DOHH2 (cell line): ENCODE results near the gene OSCAR.
"Not testable (repeated sequence)": the region's sequence is repeated elsewhere in the genome, so short reads cannot be mapped to it uniquely, and the experiment has no call there.

Experiments used
- H3F3A ChIP-seq: fragments of 200-600 bp; sonication (generic), shearing (Covaris generic); 2 replicates; pipeline ENCODE4 v1.6.0; 2016; ENCODE audit warnings: antibody characterized with exemption, mild to moderate bottlenecking; ENCODE audit not compliant: control insufficient read depth, insufficient read depth
- H3K27ac ChIP-seq: fragments of 200-600 bp; sonication (generic); 2 replicates; pipeline ENCODE4 v1.5.1; 2014; ENCODE audit warnings: low read depth, mild to moderate bottlenecking, low read length, moderate library complexity
- H3K27me3 ChIP-seq: fragments of 200-600 bp; sonication (generic); 2 replicates; pipeline ENCODE4 v1.6.1; 2014; ENCODE audit warnings: mild to moderate bottlenecking, low read length, mixed read lengths; ENCODE audit not compliant: control insufficient read depth
- H3K36me3 ChIP-seq: fragments of 200-600 bp; sonication (generic); 2 replicates; pipeline ENCODE4 v1.6.1; 2014; ENCODE audit warnings: mild to moderate bottlenecking, low read length, moderate library complexity, mixed read lengths; ENCODE audit not compliant: control insufficient read depth
- H3K4me1 ChIP-seq: fragments of 200-600 bp; sonication (generic); 2 replicates; pipeline ENCODE4 v1.6.1; 2014; ENCODE audit warnings: mild to moderate bottlenecking, low read length, mixed read lengths; ENCODE audit not compliant: control insufficient read depth
- H3K4me2 ChIP-seq: fragments of 200-600 bp; sonication (generic); 2 replicates; pipeline ENCODE4 v1.6.0; 2014; ENCODE audit warnings: mild to moderate bottlenecking, low read length, moderate library complexity
- H3K4me3 ChIP-seq: fragments of 200-600 bp; sonication (generic); 2 replicates; pipeline ENCODE4 v1.5.1; 2014; ENCODE audit warnings: mild to moderate bottlenecking, low read length, mixed read lengths
- H3K79me2 ChIP-seq: fragments of 200-600 bp; sonication (generic); 2 replicates; pipeline ENCODE4 v1.6.1; 2014; ENCODE audit warnings: mild to moderate bottlenecking, low read length, mixed read lengths; ENCODE audit not compliant: control insufficient read depth
- H3K9me2 ChIP-seq: fragments of 200-600 bp; sonication (generic); replicated peaks from 2 replicates; pipeline ENCODE4 v1.6.1; 2014; ENCODE audit warnings: mild to moderate bottlenecking, low read length, mixed read lengths; ENCODE audit not compliant: control insufficient read depth
- H3K9me3 ChIP-seq: fragments of 200-600 bp; sonication (generic); 2 replicates; pipeline ENCODE4 v1.6.1; 2014; ENCODE audit warnings: antibody characterized with exemption, low read length, mixed read lengths; ENCODE audit not compliant: control insufficient read depth, insufficient read depth
- H4K20me1 ChIP-seq: fragments of 200-600 bp; sonication (generic); 2 replicates; pipeline ENCODE4 v1.6.0; 2014; ENCODE audit warnings: low read depth, mild to moderate bottlenecking, antibody characterized with exemption, low read length, moderate library complexity; ENCODE audit not compliant: control insufficient read depth, insufficient read depth
- CTCF ChIP-seq: fragments of 200-600 bp; sonication (generic); IDR thresholded peaks from one replicate; pipeline ENCODE4 v1.5.1; 2014; ENCODE audit warnings: antibody characterized with exemption, mild to moderate bottlenecking, low read depth, low read length; ENCODE audit not compliant: poor library complexity, severe bottlenecking
- EZH2phosphoT487 ChIP-seq: fragments of 200-600 bp; sonication (generic); IDR thresholded peaks from 2 replicates; pipeline ENCODE4 v1.6.1; 2017; ENCODE audit warnings: borderline replicate concordance, mild to moderate bottlenecking, antibody characterized with exemption, low read length, moderate library complexity, mixed read lengths

OSCAR gene

GRCh38 chr19:54099190-54099902 is 1.3 kb downstream of the OSCAR start:
- Histone ChIP-seq H3K27ac (no peak overlapping the region), H3K79me2 (peaks cover 17% of the 10 kb centered on the region), H3K4me2 (no peak overlapping the region), H3K9me2 (no peaks in the 10 kb centered on the region), H3K9me3 (peaks cover 1% of the 10 kb centered on the region; the same call in 1 of the 2 replicates), H3K4me3 (no peak overlapping the region), H3F3A (peaks cover 6% of the 10 kb centered on the region; the same call in 1 of the 2 replicates), H3K27me3 (no peaks in the 10 kb centered on the region), H4K20me1 (no peaks in the 10 kb centered on the region), H3K4me1 (peaks cover 33% of the 10 kb centered on the region), H3K36me3 (peaks cover 3% of the 10 kb centered on the region; the same call in 1 of the 2 replicates)
- no peak for TF ChIP-seq EZH2phosphoT487
- no peak for TF ChIP-seq CTCF

- Histone ChIP-seq H3K9me3 (peaks cover 3% of the 10 kb centered on the region; the same call in 1 of the 2 replicates), H4K20me1 (no peaks in the 10 kb centered on the region), H3K36me3 (no peaks in the 10 kb centered on the region), H3K9me2 (no peaks in the 10 kb centered on the region), H3K4me2 (peak overlapping the region; percentile 100), H3K4me1 (peaks cover 17% of the 10 kb centered on the region), H3K27me3 (no peaks in the 10 kb centered on the region), H3F3A (peaks cover 6% of the 10 kb centered on the region; the same call in 1 of the 2 replicates), H3K27ac (peak overlapping the region; percentile 37), H3K4me3 (peak overlapping the region; percentile 92), H3K79me2 (no peaks in the 10 kb centered on the region)
- TF ChIP-seq CTCF: peak; percentile 52
- no peak for TF ChIP-seq EZH2phosphoT487
Observed at GRCh38 chr19:54096617-54097106, 3.9 kb downstream of the OSCAR start.

- H3K79me2 ChIP-seq, H3K27me3 ChIP-seq, H3K27ac ChIP-seq, H3K9me2 ChIP-seq, H4K20me1 ChIP-seq, H3K9me3 ChIP-seq, H3K36me3 ChIP-seq, H3F3A ChIP-seq: not testable (repeated sequence)
- Histone ChIP-seq H3K4me3 (peak overlapping the region; percentile 92), H3K4me1 (peaks cover 17% of the 10 kb centered on the region), H3K4me2 (peak overlapping the region; percentile 100)
Observed at GRCh38 chr19:54095859-54096616, 4.6 kb downstream of the OSCAR start.
